MCF 10A (cell line): ENCODE measurements around the gene BICC1. TPM values are rescaled to one million over a fixed set of nuclear protein-coding genes. Genes with fewer than 3 reads are reported as not detected.
A peak's percentile ranks its signal among the peaks of the same experiment; 100 is the strongest.

ENCODE experiments used
- BruUV-seq: library from RNA; stranded (reverse); fragments of 400-500 nt; replicated peaks from 2 replicates; lab custom pipeline; 2021; lab: Mats Ljungman, UMichigan
- CTCF ChIA-PET: fragments of 300-600 bp; sonication (Branson Sonifier 250); formaldehyde crosslinking; extraction: SDS; loops from one replicate; lab custom pipeline; 2021; ENCODE audit warnings: antibody characterized with exemption, inconsistent platforms; lab: Yijun Ruan, JAX
- POLR2A ChIA-PET: fragments of 300-600, 350-650 bp; sonication (Branson Sonifier 250); formaldehyde crosslinking; extraction: SDS; loops from one replicate; lab custom pipeline; 2020; ENCODE audit warnings: antibody characterized with exemption, inconsistent platforms; lab: Yijun Ruan, JAX
- DNase-seq: peaks from one replicate; pipeline ENCODE4 v3.0.0-alpha.2; 2018; ENCODE audit not compliant: unreplicated experiment
- H3K27ac Mint-ChIP-seq: one replicate; pipeline ENCODE4 v1.8.0; 2022; ENCODE audit warnings: mild to moderate bottlenecking, low read depth, mixed read lengths; ENCODE audit not compliant: unreplicated experiment
- H3K27me3 Mint-ChIP-seq: one replicate; pipeline ENCODE4 v1.8.0; 2022; ENCODE audit warnings: mixed read lengths; ENCODE audit not compliant: insufficient read depth, unreplicated experiment
- H3K36me3 Mint-ChIP-seq: one replicate; pipeline ENCODE4 v1.8.0; 2022; ENCODE audit warnings: mild to moderate bottlenecking, moderate library complexity, mixed read lengths; ENCODE audit not compliant: insufficient read depth, unreplicated experiment
- H3K4me1 Mint-ChIP-seq: one replicate; pipeline ENCODE4 v1.8.0; 2022; ENCODE audit warnings: mixed read lengths; ENCODE audit not compliant: insufficient read depth, unreplicated experiment
- H3K4me3 Mint-ChIP-seq: one replicate; pipeline ENCODE4 v1.8.0; 2022; ENCODE audit warnings: mild to moderate bottlenecking, moderate library complexity, mixed read lengths; ENCODE audit not compliant: unreplicated experiment
- H3K9me3 Mint-ChIP-seq: one replicate; pipeline ENCODE4 v1.8.0; 2022; ENCODE audit warnings: mixed read lengths; ENCODE audit not compliant: unreplicated experiment
- CTCF ChIP-seq: fragments of 200-600 bp; IDR thresholded peaks from one replicate; pipeline ENCODE4 v1.8.0; 2022; ENCODE audit warnings: antibody characterized with exemption, mild to moderate bottlenecking; ENCODE audit not compliant: unreplicated experiment
- intact Hi-C: fragments of 100-400 bp; cut with micrococcal nuclease; formaldehyde crosslinking; loops from 2 replicates; pipeline ENCODE4 v1.14.1; 2022
- total RNA-seq: library from RNA; stranded (reverse); gene quantifications from 2 replicates; pipeline ENCODE4 v1.2.3, GENCODE V29; 2022

Gene BICC1
- total RNA-seq, 1 experiment from 2014 or later: 15.6 TPM

- CTCF ChIA-PET: interaction anchor here (1.1 kb wide), 1 partner anchor 10 kb away, joined by 3 read pairs; no protein-coding TSS in a partner anchor
Observed at GRCh38 chr10:58573144-58573543, 60.5 kb downstream of the BICC1 start.

GRCh38 chr10:58574058-58574457 is 61.4 kb downstream of the BICC1 start:
- ChIA-PET POLR2A (interaction anchor here (0.7 to 1.0 kb wide), 2 partner anchors 12 to 139 kb away, joined by 3 read pairs; no protein-coding TSS in a partner anchor), CTCF (interaction anchor here (0.6 to 1.1 kb wide), 4 partner anchors 10 to 1507 kb away, joined by 3 read pairs; no protein-coding TSS in a partner anchor)
- Mint-ChIP-seq H3K27ac (no peak overlapping the region), H3K4me3 (no peak overlapping the region), H3K4me1 (peaks cover 34% of the 10 kb centered on the region), H3K9me3 (no peaks in the 10 kb centered on the region), H3K36me3 (peaks cover 7% of the 10 kb centered on the region), H3K27me3 (no peaks in the 10 kb centered on the region)
- BruUV-seq: no TSS peak
- no peak for DNase-seq
- intact Hi-C loops: no loop called here
- TF ChIP-seq CTCF: no peak

More at GRCh38 chr10:58573144-58573543, 60.5 kb downstream of the BICC1 start:
- Mint-ChIP-seq H3K9me3 (no peaks in the 10 kb centered on the region), H3K27ac (no peak overlapping the region), H3K4me3 (no peak overlapping the region), H3K36me3 (peaks cover 7% of the 10 kb centered on the region), H3K4me1 (peaks cover 30% of the 10 kb centered on the region), H3K27me3 (no peaks in the 10 kb centered on the region)
- BruUV-seq: no TSS peak
- intact Hi-C loops: no loop called here
- no peak for TF ChIP-seq CTCF
- DNase-seq: no peak
- POLR2A ChIA-PET: no interaction called here

GRCh38 chr10:58575491-58575890 is 62.8 kb downstream of the BICC1 start:
- no TSS peak for BruUV-seq
- Mint-ChIP-seq H3K9me3 (no peaks in the 10 kb centered on the region), H3K27ac (no peak overlapping the region), H3K27me3 (no peaks in the 10 kb centered on the region), H3K4me1 (peaks cover 34% of the 10 kb centered on the region), H3K4me3 (no peak overlapping the region), H3K36me3 (no peaks in the 10 kb centered on the region)
- no peak for TF ChIP-seq CTCF
- intact Hi-C loops: no loop called here
- POLR2A ChIA-PET: no interaction called here
- CTCF ChIA-PET: no interaction called here
- DNase-seq: no peak

- no peaks in the 10 kb centered on the region for H3K9me3 Mint-ChIP-seq
- no peaks in the 10 kb centered on the region for H3K27me3 Mint-ChIP-seq
- H3K27ac Mint-ChIP-seq: peak overlapping the region; percentile 73
- DNase-seq: no peak
- ChIA-PET POLR2A (interaction anchor here (0.6 to 1.2 kb wide), 3 partner anchors 10 to 14 kb away, joined by 3 to 4 read pairs (median 3); no protein-coding TSS in a partner anchor), CTCF (interaction anchor here (0.6 kb wide), 1 partner anchor 11 kb away, joined by 3 read pairs; no protein-coding TSS in a partner anchor)
- H3K36me3 Mint-ChIP-seq: no peaks in the 10 kb centered on the region
- no peak for TF ChIP-seq CTCF
- H3K4me3 Mint-ChIP-seq: no peak overlapping the region
- H3K4me1 Mint-ChIP-seq: peaks cover 34% of the 10 kb centered on the region
- BruUV-seq: no TSS peak
- intact Hi-C loops: no loop called here
Observed at GRCh38 chr10:58576751-58577436, 64.2 kb downstream of the BICC1 start.
